Osteocyte (in vitro differentiated cells): ENCODE data around the gene MYO18B. TPM values are rescaled to one million over a fixed set of nuclear protein-coding genes. Genes with fewer than 3 reads are reported as not detected.

Experiments used
- DNase-seq: peaks from one replicate; pipeline ENCODE4 v3.0.0; 2021; ENCODE audit warnings: mixed read lengths; ENCODE audit not compliant: unreplicated experiment; ENCODE audit errors: extremely low spot score
- H3K27ac Mint-ChIP-seq: one replicate; pipeline ENCODE4 v1.8.0; 2021; ENCODE audit warnings: mild to moderate bottlenecking, mixed read lengths; ENCODE audit not compliant: unreplicated experiment
- H3K27me3 Mint-ChIP-seq: one replicate; pipeline ENCODE4 v1.8.0; 2021; ENCODE audit warnings: mixed read lengths; ENCODE audit not compliant: unreplicated experiment
- H3K36me3 Mint-ChIP-seq: one replicate; pipeline ENCODE4 v1.8.0; 2021; ENCODE audit warnings: mixed read lengths; ENCODE audit not compliant: unreplicated experiment
- H3K4me1 Mint-ChIP-seq: one replicate; pipeline ENCODE4 v1.8.0; 2021; ENCODE audit warnings: mixed read lengths; ENCODE audit not compliant: unreplicated experiment
- H3K4me3 Mint-ChIP-seq: one replicate; pipeline ENCODE4 v1.8.0; 2021; ENCODE audit warnings: mild to moderate bottlenecking, moderate library complexity, mixed read lengths; ENCODE audit not compliant: unreplicated experiment
- H3K9me3 Mint-ChIP-seq: one replicate; pipeline ENCODE4 v1.8.0; 2021; ENCODE audit warnings: mixed read lengths; ENCODE audit not compliant: unreplicated experiment
- CTCF ChIP-seq: fragments of 200-600 bp; sonication (generic); IDR thresholded peaks from 2 replicates; pipeline ENCODE4 v1.5.0; 2021; ENCODE audit warnings: antibody characterized with exemption, mild to moderate bottlenecking, moderate library complexity
- total RNA-seq: library from RNA; stranded (reverse); gene quantifications from 2 replicates; pipeline ENCODE4 v1.2.1, GENCODE V29; 2021

The MYO18B gene
- total RNA-seq, 1 donor from 2014 or later = not detected

GRCh38 chr22:25745341-25746011 is 3.5 kb downstream of the MYO18B start:
- TF ChIP-seq CTCF = no peak
- no peak for DNase-seq
- Mint-ChIP-seq H3K9me3 (no peaks in the 10 kb centered on the region), H3K36me3 (no peaks in the 10 kb centered on the region), H3K4me1 (peaks cover 6% of the 10 kb centered on the region), H3K27ac (no peak overlapping the region), H3K27me3 (no peaks in the 10 kb centered on the region), H3K4me3 (no peak overlapping the region)

GRCh38 chr22:25746012-25746373 is 4.0 kb downstream of the MYO18B start:
- no peak for DNase-seq
- H3K9me3 Mint-ChIP-seq = no peaks in the 10 kb centered on the region
- no peaks in the 10 kb centered on the region for H3K36me3 Mint-ChIP-seq
- no peaks in the 10 kb centered on the region for H3K27me3 Mint-ChIP-seq
- no peak overlapping the region for H3K27ac Mint-ChIP-seq
- H3K4me1 Mint-ChIP-seq = peaks cover 6% of the 10 kb centered on the region
- no peak for TF ChIP-seq CTCF
- no peak overlapping the region for H3K4me3 Mint-ChIP-seq

DNA sequence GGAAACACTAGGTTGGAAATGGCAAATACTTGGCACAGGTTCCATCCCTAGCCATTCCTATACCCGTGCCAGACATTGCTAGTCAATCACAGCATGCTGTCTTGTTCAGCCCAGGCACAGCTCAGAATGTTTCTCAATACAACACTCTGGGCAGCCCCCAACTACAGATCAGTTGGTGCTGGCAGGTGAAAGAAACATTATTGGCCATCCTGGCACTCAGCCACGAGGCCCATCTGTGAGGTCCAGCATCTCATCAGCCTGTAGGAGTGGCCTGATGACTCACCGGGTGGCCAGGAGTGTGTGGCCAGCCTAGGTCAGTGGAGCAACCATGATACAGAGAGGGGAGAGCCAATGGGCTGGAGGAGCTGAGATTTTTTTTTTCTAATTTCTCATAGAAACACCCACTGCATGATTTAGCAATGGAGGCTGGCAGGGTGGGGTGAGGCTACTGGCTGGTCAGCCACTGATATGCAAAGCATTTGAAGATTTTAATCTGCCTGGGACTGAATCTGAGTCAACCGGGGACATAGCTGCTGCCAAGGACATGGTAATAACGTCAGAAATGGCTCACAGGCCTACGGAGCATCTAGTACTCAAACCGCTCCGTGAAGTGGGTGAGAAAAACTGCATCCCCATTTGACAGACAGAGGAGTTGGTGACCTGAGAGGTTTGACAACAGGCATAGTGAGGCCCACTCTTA is 5.4 kb downstream of the MYO18B start:
- Mint-ChIP-seq H3K27me3 (no peaks in the 10 kb centered on the region), H3K4me1 (peaks cover 6% of the 10 kb centered on the region), H3K36me3 (no peaks in the 10 kb centered on the region), H3K27ac (no peak overlapping the region), H3K4me3 (no peak overlapping the region), H3K9me3 (no peaks in the 10 kb centered on the region)
- TF ChIP-seq CTCF = no peak
- DNase-seq = no peak

DNA sequence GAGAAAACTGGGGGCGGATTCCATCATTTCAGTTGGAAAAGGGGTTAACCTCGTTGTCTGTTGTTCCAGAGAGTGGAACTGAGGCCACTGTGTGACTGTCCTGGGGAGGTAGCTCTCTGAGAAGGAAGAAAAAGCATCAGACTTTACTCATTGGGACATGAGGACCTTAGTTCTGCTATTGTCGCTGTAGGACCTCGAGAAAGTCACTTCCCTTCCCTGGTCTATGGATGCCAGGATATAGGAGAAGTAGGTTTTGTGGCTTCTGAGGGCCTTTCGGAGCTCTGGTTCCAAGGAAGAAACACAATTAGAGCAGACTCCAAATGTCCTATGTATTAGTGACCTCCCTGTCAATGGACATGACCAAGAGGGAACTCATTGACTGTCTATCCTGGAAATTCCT is 6.2 kb downstream of the MYO18B start:
- no peaks in the 10 kb centered on the region for H3K27me3 Mint-ChIP-seq
- H3K4me3 Mint-ChIP-seq = no peak overlapping the region
- peaks cover 6% of the 10 kb centered on the region for H3K4me1 Mint-ChIP-seq
- no peaks in the 10 kb centered on the region for H3K36me3 Mint-ChIP-seq
- DNase-seq = no peak
- H3K27ac Mint-ChIP-seq = no peak overlapping the region
- H3K9me3 Mint-ChIP-seq = no peaks in the 10 kb centered on the region
- TF ChIP-seq CTCF = no peak

- H3K4me1 Mint-ChIP-seq = peaks cover 6% of the 10 kb centered on the region
Measured at GRCh38 chr22:25748704-25749103, 6.7 kb downstream of the MYO18B start.

More at GRCh38 chr22:25748704-25749103, 6.7 kb downstream of the MYO18B start:
- H3K27ac Mint-ChIP-seq = no peak overlapping the region
- no peaks in the 10 kb centered on the region for H3K9me3 Mint-ChIP-seq
- H3K27me3 Mint-ChIP-seq = no peaks in the 10 kb centered on the region
- no peaks in the 10 kb centered on the region for H3K36me3 Mint-ChIP-seq
- no peak overlapping the region for H3K4me3 Mint-ChIP-seq
- DNase-seq = no peak
- no peak for TF ChIP-seq CTCF
